Fibroblast of skin of scalp (primary cell): ENCODE data around the gene LMAN2L.
"Not testable (repeated sequence)": the region's sequence is repeated elsewhere in the genome, so short reads cannot be mapped to it uniquely, and the experiment has no call there.

Source experiments
- DNase-seq: peaks from one replicate; pipeline ENCODE4 v3.0.0-alpha.2; 2013

Gene LMAN2L

DNA sequence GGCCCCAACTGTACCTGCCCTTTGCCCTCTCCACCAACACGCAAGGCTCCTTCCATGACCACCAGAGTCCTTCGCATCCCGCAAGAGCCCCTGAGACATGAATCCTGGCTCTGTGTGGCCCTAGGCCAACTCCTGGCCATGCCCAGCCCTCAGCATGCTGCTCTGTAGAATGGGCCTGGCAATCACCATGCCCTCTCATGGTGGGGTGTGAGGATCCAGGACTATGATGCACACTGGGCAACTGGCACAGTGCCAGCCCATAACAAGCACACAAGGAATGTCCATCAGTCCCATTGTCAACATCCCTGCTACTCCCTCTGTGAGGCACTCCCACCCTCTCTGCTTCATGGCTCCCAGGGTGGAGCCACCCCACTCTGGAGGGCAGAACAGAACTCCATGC is 52.6 kb downstream of the LMAN2L start:
- DNase-seq, result no peak

DNA sequence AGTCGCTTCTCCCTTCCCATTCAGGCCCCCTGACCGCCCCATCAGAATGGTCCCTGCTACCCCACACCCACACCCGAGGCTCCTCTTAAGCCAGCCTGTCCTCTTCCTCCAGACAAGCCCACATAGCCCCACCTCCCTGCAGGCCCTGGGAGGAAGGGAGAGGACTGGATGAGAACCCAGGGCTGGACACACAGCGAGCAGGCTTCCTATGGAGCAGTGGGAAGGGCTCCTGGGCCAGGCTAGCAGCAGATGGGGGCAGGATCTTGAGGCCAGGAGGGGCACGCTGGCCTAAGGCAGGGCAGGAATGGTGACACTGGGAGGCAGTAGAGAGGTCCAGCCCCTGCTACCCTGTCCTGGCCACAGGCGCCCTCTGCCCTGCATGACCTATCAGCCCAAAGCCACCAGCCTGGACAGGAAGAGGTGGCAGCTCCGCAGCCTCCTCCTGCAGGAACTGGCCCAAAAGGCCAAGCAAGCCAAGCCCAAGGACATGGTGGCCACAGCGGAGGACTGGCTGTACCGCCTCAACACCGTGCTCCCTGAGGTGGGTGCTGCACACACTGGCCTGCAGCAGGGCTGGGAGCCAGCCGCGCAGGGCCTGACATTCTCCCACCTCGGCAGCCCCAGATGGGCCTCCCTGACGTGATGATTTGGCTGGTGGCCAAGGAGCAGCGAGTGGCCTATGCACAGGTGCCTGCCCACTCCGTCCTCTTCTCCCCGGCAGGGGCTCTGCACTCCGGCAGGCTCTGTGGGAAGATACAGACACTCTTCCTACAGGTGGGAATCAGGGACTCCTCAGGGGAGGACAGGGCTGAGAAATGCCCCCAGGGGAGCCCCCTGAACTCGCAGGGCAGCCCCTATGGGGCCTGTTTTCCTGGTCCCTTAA is 54.0 kb downstream of the LMAN2L start:
- DNase-seq, result no peak

DNA sequence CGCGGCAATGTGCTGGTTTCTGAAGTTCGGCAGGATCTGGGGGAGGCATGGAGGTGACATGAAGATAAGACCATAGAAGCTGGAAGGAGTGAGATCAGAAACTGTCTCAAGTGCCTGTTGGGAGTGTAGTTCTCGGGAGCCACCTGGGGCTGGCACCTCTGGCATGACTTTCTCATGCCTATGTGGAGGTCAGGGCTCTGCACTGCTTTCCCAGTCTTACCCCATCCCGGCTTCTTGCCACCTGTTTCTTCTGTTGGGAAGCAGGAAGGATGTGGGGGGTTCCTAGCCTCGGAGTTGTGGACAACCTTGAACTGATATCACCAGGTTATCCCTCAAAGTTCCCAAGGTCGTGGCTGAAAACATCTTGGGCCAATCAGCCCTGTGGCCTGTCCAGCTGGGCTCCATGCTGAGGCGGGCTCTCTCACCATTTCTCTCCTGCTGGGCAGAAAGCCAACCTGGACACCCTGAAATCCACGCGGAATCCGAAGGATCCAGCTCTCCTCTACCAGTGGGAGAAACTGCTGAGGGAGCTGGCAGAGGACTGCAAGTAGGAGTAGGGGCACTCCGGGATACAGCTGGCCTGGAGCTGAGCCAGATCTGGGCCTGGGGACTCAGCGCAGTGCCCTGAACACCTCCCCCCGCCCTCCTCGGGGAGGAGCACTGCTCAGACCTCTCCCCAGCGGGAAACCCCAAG is 54.8 kb downstream of the LMAN2L start:
- no peak for DNase-seq

DNA sequence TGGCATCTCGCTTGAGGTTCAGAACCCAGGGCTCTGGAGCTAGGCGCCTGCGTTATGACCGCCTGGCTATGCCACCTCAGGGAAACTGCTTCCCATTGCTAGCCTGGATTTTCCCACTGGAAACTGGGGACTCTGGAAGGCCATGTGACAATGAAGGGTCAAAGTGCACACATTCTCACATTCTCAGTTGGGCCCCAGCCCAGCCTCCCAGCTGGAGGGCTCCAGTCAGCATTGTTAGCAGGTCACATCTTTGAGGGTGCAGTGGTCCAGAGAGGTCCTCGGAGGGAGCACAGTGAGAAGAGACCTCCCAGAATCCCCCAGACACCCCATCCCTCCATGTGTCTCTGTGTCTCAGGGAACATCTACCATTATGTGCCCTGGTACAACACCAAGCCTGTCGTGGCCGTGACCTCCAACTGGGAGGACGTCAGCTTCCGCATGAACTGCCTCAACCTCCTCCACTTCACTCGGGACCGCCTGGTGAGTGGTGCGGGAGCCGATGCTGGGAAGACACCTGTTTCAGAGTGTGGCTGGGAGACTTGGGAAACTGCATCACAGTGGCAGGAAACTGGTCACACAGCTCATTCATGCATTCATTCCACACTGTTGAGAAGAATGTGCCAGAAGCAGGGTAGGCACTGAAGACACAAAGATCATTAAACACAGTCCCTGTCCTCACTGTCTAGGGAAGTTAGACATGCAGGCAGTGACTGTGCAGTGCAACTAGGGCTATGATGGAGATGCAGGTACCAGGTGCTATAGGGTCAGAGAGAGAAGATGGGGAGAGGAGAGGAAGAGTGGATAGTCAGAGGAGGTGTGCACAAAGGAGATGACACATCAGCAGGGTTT is 55.7 kb downstream of the LMAN2L start:
- no peak for DNase-seq

DNA sequence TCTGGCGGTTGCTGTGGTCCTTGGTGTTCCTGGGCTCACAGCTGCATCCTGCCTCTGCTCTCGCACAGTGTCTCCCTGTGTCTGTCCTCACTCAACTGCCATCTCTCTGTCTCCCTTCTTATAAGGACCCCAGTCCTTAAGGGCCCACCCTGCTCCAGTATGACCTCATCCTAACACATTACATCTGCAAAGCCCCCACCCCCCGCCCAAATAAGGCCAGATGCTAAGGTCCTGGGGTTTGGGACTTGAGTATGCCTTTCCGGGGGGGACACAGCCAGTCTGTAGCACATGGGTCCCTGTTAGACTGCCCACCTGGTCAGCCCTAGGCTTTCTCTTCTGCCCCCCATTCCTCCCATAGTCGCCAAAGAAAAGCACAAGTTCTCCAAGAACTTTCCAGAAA is 56.6 kb downstream of the LMAN2L start:
- DNase-seq, result no peak

DNA sequence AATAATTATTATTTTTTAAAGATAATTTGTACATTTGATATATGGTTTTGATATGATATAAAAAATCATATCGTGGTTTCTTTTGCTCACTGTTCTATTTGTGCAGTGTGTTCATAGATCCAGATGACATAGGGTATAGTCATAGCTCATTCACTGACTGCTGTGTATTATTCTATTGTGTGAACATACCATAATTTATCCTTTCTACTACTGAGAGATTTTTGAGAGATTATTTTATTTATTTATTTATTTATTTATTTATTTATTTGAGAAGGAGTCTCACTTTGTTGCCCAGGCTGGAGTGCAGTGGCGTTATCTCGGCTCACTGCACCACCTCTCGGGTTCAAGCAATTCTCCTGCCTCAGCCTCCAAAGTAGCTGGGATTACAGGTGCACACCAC is 58.3 kb downstream of the LMAN2L start:
- no peak for DNase-seq

DNA sequence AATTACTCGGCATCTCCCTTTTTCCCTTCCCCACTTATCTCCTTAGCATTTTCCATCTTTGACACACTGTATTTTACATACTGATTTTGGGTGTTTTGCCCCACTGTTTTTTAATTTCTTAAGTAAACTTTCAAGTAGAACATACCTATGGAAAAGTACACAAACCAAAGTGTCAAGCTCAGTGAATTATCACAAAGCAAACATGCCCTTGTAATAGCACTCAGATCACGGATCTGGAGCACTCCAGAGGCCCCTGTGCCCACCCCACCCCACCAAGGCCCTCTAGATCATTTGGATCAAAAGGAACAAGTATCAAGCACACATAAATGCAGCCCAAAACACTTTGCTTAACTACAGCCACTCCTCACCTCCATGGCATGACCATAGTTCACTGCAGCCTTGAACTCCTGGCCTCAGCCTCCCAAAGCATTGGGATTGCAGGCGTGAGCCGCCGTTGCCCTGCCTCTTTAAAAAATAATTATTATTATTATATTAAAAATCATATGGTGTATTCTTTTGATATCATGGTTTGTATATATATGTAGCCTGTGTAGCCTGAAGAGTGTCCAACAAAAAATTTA is 59.2 kb downstream of the LMAN2L start:
- DNase-seq, result no peak

DNA sequence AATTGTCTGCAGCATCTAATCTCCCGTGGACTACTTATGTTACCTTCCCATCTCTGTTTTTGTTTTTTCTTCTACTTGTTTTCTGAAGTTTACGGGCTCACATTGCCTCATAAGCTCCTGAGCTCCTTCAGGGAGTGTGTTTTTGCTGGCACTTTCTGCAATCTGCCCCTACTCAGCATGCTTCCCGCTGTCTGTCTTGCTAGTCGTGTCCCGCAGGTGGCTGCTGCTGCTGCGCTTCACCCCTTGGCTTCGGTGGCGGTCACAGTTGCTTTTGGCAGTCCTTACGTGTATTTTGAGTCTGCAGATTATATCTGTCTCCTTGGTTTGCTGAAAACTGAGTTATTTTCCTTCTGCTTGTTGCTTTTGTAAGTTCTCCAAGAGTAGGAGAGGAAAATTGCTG is 60.0 kb downstream of the LMAN2L start:
- DNase-seq, result no peak

DNA sequence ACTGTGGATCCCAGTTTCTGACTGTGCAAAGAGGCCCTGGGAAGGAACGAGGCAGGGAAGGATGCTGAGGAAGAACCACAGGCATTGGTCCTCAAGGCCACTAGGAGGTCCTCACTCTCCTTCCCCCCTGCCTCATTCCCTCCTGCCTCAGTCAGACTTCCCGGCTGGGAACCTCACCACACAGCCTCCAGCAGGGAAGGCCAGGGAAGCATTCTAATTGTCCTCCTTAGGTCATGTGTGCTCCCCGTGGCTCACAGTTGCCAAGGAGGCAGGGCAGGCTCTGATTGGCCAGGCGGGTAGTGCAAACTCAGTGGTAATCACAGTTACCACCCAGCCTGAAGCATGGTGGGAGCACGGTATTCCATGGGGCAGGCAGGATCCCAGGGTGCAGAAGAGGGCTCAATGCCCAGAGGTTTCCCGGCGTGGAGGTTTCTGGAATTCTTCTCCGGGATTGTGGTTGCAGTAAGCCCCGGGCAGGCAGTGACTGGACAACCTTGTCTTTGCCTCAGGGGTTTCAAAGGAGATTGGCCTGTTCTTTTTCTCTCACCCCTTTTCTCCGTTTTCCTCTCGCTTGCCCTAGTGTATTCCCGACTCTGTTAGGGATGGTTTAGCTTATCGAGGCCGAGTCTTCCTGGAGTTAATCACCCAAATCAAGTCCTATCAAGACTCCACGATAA is 70.2 kb downstream of the LMAN2L start:
- no peak for DNase-seq

DNA sequence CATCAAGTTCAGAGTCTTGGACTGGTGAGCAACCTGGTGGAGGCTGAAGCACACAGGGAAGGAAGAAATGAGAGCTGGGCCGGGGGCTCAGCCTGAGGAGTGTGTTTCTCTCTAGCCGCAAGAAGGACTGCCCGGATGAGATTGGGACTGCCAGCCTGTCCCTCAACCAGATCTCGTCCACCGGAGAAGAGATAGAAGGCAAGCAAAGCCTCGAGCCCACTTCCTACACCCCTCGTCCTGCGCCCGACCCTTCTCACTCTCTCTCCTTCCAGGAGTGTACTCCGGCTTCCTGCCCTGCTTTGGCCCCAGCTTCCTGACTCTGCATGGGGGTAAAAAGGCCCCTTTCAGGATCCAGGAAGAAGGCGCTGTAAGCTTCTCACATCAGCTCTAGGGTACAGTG is 71.1 kb downstream of the LMAN2L start:
- DNase-seq, result no peak

DNA sequence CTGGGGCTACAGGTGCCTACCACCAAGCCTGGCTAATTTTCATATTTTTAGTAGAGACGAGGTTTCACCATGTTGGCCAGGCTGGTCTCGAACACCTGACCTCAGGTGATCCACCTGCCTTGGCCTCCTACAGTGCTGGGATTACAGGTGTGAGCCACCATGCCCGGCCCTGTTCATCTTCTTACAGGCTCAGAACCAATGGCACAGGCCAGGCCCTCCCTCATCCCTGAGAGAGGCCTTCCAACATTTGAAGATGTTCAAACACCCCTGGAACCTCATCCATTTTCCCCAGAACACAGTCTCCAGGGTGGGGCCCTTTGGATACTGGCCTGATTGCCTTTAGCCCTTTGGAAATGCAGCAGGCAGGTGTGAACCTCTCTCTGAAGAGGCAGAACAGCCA is 74.1 kb downstream of the LMAN2L start:
- not testable (repeated sequence) for DNase-seq

DNA sequence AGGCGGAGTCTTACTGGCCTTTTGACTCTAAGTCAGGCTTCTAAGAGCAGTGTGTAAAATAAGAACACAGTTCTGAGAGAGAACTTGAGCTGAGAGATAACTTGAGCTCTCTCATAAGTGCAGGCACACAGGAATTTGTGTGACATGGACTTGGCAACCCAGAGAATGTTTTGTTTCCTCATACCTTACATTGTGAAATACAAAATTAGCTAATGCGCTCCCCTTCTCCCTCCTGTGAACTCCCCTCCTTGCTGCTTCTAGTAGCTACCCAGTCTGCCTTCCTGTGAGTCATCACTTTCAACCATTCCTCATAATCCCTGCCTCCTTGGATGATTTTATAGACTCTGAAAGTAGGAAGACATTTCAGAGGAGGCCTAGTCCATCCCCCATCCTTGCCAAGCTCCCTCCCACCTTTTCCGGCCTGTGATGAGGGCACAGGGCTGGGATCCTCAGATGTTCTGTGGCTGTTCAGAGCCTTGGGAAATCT is 74.7 kb downstream of the LMAN2L start:
- peak; percentile 98 for DNase-seq

DNA sequence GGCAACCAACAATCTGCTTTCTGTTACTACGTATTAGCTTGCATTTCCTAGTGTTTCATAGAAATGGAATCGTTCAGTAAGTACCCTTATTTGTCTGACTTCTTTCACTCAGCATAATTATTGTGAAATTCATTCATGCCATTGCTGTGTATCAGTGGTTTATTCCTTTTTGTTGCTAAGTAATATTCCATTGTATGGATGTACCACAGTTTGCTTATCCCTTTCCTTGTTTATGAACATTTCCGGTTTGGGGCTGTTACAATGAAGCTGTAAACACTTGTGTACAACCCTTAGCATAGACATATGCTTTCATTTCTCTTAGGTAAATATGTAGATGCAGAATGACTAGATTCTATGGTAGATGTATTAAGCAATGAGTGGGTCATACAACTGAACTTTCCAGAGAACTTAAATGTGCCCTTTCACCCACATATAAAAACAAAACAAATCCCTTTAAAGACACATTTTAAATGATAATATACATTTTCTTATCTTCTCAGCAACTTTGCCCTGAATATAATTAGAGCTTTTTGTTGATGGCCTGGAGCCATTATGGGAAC is 75.4 kb downstream of the LMAN2L start:
- no peak for DNase-seq

DNA sequence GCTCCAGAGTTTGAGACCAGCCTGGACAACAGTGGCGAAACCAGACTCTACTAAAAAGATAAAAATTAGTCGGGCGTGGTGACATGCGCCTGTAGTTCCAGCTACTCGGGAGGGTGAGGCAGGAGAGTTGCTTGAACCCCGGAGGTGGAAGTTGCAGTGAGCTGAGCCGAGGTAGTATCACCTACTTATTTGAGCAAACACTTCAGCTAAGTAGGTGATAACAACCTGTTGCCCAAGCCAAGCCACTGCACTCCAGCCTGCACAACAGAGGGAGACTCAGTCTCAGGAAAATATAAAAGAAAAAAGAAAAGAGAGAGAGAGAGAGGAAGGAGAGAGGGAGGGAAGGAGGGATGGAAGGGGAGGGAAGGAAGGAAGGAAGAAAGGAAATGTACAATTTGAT is 76.0 kb downstream of the LMAN2L start:
- no peak for DNase-seq

DNA sequence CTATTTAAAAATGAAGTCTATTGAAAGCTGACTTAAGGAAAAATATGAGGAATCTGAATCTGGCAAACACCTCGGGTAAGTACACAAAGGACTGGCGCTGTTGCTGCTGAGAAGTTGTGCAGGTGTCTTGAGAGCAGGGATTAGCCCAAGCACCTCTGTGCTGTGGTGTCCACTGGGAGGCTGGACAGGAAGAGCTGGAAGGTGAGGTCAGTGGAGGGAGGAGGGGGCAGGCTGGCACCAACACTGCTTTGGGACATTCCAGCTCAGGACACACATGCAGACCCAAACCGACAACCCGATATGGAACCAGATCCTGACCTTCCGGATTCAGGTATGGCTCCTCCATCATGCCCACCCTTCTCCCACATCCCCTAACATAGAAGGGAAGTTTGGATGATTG is 76.7 kb downstream of the LMAN2L start:
- DNase-seq, result no peak

DNA sequence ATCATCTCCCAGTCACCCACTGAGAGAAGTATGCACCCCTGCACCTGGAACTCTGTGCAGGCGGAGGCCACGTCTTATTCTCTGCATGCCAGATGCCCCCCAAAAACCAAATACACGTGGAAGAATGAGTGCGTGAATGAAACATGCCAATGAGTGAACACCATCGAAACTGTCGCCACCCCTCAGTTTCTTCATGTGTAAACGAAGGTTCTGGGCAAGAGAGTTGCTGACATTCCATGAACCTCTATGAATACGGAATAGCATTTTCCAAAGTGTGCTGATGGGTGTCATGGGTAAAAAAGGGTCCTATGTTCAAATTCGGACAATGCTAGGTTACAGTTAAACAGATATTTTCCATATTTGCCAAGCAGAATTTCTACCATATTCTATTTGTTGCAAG is 77.5 kb downstream of the LMAN2L start:
- no peak for DNase-seq

DNA sequence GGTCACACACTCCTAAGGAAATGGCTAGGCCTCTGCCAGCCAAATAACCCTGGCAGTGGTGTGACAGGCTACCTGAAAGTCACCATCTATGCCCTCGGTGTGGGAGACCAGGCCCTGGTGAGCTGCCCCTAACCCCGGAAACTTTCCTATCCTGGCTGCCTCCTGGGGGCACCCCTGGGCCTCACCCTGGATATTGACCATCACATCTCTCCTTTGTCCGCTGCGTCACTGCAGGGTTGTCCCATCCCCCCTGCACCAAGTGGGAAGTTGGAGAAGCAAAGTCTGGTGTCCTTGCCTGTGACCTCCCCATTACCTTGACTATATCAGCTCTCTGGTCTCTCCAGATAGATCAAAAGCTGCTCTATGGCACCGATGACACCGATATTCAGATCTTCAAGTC is 78.5 kb downstream of the LMAN2L start:
- no peak for DNase-seq

DNA sequence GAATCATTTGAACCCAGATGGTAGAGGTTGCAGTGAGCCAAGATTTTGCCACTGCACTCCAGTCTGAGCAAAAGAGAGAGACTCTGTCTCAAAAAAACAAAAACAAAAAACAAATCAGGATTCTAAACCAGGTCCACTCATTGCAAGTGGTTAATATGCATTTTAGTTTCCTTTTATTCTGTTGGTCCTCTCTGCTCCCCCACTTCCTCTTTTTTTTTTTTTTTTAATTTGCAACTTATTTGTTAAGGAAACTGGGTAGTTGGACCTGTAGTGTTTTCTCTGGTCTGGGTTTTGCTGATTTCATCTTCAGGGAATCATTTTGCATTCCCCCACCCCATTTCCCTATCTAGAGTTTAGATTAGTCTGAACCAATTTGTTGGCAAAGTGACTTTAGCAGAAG is 83.3 kb downstream of the LMAN2L start:
- DNase-seq, result no peak
